GM18858 (cell line): ENCODE measurements around the gene WWC2.
"Not testable (repeated sequence)": the region's sequence is repeated elsewhere in the genome, so short reads cannot be mapped to it uniquely, and the experiment has no call there.

Experiments used
- ATAC-seq: cut with Tn5 transposase; IDR thresholded peaks from one replicate; pipeline ENCODE4 v1.9.1; 2021; ENCODE audit not compliant: unreplicated experiment

WWC2 gene

DNA sequence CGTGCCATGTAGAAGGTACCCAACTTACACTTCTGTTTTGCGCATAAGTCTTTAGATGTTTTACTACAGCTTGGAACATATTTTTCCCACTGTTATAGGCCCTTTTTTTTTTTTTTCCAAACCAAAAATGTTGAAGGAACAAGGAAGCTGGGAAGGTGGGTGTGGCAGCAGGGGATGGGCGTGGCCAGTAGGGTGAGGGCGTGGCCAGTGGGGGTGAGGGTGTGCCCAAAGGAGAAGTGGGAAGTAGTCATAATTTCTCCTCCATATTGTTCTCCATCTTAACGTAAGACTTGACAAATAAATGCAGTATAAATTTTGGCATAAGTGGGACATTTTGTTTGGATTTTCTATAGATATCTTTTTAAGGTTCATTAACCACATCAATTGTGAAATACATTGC lies 190.6 kb downstream of the WWC2 start:
- no peak for ATAC-seq

DNA sequence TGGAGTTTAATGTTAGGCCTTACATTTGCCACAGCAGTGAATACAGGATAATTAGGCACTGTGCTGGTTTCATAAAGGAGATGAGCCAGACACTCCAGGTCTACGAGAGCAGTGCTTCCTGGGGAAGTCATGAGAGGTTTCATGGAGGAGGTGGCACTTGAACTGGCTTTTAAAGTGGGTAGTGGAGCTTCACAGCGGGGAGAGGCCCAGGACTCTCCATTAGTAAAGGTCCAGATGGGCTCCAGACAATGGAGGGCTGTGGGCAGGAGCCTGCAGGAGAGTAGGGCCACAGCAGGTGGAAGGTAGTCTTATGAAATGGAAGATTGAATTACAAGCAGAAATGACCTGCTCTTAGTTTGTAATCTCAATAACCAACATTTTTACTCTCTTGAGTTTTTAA lies 192.0 kb downstream of the WWC2 start:
- no peak for ATAC-seq

DNA sequence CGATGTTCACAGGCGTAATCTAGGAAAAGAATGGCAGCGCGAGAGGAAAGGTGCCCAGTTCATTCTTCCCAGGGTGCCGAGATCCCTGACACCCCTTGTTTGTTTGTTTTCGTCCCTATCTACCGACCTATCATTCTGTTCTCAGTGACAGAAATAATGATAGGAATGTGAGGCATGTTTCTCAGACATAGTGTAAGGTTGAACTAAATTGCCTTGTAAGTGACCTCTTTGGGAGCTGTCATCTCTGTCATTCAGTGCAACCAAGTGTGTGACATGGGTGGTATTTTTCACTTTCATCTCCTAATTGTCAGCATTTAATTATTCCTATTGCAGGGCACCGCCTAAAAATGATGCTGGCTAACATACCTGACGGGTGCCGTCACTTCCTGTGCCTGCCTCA lies 196.7 kb downstream of the WWC2 start:
- ATAC-seq: no peak

DNA sequence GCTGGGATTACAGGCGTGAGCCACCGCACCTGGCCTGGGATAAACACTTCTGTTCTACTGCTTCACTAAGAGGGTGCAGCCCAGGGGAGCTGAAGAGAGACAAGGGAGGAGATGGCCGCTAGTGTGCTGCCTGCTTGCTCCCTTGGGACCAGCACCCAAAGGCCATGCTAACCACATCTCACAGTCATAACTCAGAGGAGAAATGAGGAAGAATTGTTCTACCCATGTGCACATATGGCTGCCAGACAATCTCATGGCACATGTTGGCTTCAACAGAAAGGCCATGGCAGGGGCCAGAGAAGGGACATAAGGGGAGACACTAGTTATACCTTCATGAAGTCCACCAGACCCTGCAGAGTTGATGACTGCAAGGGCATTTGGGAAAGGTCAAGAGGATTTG lies 198.6 kb downstream of the WWC2 start:
- ATAC-seq: peak; percentile 76

DNA sequence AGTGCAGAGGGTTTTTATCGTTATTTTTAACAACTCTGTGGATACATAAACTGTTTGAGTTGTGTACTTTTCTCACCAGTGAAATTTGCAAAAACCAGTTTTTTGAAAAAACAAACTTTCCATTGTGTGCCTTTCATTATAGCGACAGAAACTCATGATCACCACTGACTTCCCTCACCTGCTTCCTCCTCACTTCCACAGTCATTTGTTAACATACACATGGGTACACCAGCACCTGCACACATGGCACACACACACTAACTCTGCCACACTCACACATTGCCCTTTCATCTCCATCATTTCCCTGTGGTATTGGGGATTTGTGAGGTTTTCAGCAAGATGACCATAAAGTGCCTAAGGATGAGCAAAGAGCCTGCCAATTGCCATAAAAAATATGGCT lies 200.4 kb downstream of the WWC2 start:
- no peak for ATAC-seq

DNA sequence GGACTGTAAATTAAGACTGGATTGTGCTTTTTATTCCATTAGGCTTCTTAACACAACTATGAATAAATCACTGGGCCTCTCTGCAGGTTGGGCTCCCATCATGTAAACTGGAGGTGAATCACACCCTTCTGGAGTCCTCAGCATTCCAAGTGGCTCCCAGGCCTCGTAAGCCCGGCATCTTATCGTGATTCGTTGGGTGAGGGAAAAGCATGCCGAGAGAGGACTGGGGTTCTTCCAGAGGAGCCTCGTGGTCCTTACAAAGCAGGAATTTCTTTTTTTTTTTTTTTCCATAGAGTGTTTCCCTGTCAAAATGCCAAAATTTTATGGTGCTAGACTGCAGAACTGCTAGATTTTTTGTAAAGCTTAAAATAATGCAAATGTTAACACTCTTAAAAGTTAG lies 201.0 kb downstream of the WWC2 start:
- ATAC-seq: no peak

DNA sequence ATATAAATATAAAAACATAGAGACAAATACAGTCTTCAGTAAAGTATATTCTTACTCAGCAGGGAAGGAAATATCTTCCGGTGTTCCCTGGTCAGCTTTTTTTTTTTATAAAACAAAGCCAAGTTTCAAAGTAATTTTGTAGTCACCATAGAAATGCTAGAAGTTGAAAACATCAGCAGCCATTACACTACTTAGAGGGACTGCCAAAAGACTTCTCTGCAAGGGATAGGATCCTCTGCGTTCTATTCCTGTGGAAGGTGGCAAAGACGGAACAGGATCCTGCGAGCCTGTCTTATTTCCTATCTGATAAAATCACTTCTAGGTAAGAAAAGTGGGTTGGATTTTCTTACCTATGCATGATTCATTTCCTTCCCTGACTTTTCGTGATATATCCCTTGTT lies 201.6 kb downstream of the WWC2 start:
- ATAC-seq: no peak

DNA sequence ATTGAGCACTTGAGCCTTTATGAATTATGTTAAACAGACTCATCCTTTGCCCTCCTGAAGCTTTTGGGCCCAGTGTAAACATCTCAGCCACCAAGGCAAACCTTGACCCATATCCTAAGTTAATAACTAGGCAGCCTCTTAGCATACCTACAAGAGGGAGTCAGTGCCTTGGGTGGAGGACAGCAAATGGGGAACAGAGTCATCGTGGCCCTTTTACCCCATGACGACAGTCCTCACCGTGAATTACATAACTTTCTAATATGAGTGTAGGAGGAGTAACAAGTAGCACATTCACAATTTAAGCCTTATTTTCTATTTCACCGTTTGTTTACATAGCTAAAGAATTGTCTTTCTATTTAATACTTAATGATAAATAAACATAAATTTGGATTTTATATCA lies 204.2 kb downstream of the WWC2 start:
- ATAC-seq: no peak

DNA sequence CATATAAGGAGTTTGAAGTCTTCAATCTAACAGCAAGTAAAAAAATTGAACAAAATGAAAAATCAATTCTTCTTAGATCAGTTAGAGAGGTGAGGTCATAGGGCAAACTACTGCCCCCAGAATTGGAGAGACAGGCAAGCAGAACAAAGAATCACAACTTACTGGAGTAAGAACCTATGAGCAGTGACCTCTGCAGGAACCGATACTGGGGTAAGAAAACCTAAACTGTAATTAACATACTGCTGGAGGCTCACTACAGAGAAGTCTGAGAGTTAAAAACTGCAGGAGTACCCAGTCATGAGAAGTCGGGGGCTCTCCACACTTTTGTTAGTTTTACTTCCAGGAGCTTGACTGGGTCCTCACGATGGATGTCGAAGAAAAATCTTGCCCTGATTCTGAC lies 205.0 kb downstream of the WWC2 start:
- ATAC-seq: no peak

DNA sequence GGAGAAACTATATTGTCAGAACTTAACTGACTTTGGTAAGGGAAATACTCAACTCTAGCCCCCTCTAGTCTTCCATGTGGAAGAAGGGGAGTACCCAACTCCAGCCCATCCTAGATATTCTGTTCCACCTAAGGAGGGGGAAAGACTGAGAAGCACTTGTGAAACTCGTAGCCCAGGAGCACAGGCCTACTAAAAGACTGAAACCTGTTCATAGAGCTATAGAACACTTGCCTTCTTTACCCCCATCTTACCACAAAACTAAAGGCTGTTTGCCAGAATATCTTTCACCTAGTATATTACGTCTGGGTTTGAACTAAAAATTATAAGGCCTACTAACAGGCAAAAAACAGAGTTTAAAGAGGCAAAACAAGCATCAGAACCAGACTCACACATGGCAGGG lies 205.5 kb downstream of the WWC2 start:
- ATAC-seq: no peak

DNA sequence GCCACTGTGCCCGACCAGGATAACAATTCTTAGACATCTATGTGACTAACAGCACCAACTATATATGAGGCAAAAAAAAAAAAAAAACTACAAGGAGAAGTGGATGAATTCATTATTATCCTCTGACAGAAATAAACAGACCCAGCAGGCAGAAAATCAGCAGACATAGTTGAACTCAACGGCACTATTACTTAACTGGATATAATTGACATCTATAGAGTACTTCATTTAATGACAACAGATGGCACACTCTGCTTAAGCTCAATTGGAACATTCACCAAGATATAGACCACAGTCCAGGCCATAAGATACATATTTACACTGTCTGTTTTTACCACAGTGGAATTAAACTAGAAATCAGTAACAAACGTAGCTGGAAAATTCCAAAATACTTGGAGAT lies 207.8 kb downstream of the WWC2 start:
- ATAC-seq: no peak

DNA sequence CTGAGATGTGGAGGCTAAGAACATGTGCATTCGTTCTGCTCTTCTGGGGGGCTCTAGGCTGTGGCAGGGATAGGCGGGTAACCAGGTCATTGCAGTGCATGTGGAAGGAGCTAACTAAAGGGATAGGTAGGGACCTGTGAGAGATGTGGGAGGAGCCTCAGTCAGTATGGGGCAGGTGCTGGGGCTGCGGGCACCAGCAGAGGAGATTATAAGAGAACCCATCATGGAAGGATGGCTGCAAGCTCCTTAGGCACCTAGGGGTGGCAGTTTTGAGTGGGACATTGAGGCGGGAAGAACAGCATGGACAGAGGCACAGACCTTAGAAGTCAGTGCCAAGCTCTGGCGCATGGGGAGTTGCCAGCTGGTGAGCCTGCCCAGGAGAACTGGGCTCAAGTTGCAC lies 213.8 kb downstream of the WWC2 start:
- no peak for ATAC-seq

DNA sequence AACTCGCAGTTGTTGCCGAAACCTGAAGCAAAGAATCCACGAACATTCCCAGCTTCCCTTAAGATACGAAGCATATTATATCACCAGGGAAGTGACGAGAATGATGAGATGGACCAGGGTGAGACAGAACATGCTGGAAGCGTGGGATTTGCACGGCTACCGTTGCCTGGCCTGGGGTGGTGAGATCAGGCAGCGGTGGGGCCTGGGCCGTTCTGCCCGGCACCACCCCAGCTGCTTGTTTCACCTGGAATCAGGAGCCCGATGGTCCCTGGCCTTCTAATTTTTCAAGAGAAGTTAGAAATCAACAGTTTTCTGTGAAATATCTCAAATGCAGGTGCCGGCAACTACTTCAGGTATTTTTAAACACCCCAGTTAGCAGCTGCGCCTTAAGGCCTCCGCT lies 215.3 kb downstream of the WWC2 start:
- no peak for ATAC-seq

DNA sequence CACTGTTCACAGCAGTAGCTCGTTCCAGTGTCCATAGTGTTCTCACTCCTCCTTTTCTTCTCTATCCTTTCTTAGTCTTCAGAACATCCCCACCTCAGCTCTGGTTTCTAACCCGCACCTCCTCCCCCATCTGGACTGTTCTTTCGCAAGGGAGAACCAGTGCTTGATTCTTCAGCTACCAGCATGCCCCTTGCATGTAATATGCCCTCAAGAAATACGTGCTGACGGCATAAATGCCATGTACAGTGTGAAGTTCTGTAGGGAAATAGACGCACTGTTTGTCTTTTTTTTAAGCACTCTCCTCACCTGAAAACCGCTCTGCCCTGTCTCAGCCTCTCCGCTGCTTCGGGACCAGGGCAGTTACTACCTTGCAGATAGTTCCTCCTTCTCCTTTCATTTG lies 215.7 kb downstream of the WWC2 start:
- no peak for ATAC-seq

DNA sequence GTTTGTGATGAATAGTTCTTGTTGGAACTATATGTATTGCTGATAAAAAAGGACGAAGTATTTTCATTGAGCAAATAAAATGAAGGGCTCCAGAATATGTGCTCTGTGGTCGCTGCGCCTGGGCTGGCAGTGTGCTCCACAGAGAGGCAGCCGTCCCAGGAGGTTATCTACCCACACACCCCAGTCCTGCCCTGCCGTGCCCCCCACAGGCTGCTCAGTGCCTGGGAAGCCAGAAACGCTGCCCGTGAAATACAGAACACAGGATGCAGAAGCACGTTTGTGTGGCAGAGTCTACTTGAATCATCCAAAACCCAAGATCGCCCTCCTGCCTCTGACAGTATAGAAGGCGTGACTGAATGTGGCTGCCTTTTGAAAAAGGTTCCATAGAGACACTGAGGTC lies 219.6 kb downstream of the WWC2 start:
- ATAC-seq: no peak

DNA sequence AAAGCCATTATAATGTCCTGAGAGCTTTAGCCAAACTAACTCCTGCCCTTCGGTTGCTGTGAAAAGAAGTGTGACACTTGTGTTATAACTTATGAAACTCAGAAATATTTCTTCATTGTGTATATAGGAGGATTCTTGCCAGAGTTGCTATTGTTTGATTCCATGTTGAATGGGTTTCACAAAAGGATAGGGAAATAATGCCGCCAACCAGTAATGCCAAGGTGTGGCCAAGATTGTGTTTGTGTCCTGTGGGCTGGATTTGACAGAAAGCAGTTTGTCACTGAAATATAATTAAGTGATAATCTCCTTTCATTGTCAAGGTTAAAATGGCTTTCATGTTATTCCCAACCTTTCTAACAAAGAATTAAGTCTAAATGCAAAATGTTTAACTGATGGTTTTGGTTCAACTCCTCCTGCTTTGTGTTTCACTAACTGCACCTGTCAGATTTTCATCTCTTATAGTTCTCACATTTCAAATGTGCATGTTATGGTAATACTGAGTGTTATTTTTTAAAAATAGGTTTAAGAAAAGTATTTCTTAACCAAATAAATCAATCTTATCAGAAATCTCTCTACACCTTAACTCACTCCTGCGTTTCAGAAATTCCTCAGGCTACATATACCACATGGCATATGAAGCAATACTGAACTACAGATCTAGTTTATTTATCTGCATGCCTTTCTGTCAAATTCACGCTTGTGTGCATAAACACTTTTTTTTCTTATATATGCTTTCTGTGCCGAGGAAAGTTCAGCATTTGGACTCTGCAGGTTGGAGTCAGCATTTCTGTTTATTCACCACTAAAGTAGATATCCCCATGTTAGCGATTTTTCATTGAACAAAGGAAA lies 221.4 kb downstream of the WWC2 start, which contains the start of gene CLDN22:
CLDN22 (minus strand) TSS at position 66 of the 849 bp plus-strand sequence; CDS start at position 8, 58 bp downstream.
- ATAC-seq: no peak

DNA sequence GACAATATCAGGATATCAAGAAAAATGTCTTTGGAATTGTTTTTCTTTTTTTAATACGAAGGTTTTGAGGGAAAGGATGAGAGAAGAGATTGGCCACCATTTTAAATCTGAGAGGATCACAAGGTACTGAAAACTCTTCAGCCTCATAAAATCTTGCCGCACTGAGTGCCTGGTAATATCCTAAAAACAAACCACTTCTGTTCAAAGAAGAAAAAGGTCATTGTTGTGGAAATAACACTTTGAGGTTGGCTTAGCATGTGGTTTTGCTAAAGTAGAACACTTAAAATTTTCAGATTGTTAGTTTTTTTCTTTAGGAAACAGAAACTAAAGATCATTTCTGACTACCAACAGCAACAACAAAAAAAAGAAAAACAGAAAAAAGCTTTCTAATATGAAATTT lies 222.0 kb downstream of the WWC2 start:
- ATAC-seq: no peak

DNA sequence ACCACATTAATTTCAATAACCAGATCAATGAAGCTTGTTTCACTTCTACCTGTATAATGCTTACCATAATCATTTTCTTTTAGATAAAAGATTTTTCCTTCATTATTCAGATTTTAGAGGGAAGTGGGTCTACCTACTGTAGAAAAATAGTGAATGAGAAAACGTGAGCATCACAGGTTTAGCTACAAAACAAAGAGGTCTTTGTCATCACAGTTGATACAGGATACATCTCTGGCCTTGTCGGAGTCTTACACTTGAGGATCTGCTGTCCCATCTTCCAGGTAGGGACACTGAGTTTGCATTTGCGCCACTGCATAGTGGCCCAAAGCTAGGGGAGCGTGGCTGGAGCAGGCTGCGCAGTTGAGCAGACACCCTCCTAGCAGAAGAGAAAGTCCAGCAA lies 222.5 kb downstream of the WWC2 start:
- no peak for ATAC-seq

DNA sequence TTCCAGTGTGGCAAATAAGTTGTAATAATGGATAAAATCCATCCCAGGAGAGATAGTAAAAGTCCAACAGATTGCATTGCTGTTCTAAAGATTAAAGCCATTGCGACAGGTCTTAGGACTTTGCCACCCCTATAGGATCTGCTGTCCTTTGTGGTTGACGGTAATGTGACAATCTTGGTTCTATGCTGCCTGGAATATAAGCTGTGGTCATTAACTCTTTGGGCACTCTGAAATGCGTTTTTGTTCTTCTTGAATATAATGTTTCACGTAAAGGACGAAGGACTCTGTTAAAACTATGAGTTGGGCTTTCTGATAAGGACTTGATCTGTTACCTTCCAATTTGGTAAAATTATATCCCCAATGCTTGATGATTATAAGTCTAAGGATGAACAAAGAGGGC lies 223.3 kb downstream of the WWC2 start, which contains the start of gene CLDN24:
CLDN24 (minus strand) TSS at position 101 of the 400 bp plus-strand sequence; CDS start at position 101, 0 bp downstream.
- ATAC-seq: no peak

DNA sequence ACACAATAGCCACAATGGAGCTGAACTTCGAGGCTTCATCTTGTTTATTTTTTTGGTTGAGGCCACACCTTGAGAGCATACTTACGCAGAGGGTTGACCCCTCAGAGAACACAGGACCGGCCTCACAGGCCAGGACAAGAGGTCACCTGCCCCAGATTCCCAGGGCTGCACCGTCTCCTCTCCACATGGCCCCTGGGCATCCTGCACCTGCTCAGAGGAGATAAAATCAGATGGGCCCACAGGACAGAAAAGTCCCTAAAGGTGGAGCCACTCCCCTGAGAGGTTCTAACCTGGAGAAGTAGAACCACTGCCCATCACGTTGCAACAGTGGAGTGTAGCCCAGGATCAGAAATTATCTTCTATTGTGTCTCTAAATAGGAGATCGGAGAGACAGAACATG lies 224.2 kb downstream of the WWC2 start:
- no peak for ATAC-seq

DNA sequence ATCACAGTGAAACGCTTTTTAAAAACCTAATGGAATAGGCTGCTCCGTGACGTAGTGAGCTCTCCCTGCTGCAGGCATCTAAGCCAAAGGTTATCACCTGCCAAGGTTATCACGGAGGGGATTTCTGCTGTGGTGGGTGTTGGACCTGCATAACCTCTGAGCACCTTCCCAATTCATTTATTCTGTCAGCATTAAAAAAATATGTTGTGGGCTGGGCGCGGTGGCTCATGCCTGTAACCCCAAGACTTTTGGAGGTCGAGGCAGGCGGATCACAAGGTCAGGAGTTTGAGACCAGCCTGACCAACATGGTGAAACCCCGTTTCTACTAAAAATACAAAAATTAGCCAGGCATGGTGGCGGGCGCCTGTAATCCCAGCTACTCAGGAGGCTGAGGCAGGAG lies 225.0 kb downstream of the WWC2 start:
- not testable (repeated sequence) for ATAC-seq

DNA sequence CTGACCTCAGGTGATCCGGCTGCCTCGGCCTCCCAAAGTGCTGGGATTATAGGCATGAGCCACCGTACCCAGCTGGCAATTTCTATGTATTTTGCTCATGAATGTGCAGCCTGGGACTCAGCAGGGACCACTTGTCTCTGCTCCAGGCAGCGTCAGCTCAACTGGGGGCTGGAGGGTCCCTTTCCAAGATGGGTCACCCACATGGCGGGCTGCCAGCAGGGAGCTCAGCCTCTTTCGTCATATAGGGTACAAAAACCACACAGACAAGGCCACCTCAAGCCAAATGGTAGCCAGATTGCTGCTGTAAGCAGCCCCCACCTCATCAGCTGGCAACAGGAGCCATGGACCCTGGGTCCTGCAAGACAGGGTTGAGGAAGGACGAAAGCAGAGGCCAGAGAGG lies 225.6 kb downstream of the WWC2 start:
- ATAC-seq: no peak

DNA sequence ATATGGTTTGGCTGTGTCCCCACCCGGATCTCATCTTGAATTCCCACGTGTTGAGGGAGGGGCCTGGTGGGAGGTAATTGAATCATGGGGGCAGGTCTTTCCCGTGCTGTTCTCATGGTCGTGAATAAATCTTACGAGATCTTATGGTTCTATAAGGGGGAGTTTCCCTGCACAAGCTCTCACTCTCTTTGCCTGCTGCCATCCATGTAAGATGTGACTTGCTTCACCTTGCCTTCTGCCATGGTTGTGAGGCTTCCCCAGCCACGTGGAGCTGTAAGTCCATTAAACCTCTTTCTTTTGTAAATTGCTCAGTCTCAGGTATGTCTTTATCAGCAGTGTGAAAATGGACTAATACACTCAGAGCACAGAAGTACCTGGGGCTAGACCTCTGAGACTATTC lies 227.3 kb downstream of the WWC2 start:
- ATAC-seq: not testable (repeated sequence)
